ENCODE measurements around the gene CREB3L1. TPM values are rescaled to one million over a fixed set of nuclear protein-coding genes. Genes with fewer than 3 reads are reported as not detected.

Gene CREB3L1
- total and polyA plus RNA-seq, 7 donors, result 0.66 to 63.1 (median 7.2) TPM

GRCh38 chr11:46361283-46362155 lies 84.1 kb downstream of the CREB3L1 start:
- peak overlapping the region; percentile 79 to 88 (median 82) for H3K27ac ChIP-seq
- intact Hi-C loops (cut with DNase I), result no loop called here
- H3K4me1 ChIP-seq, result peaks cover 0 to 35% (median 33%) of the 10 kb centered on the region in 4 donors
- H3K9me3 ChIP-seq, result no peaks in the 10 kb centered on the region
- H3K36me3 ChIP-seq, result no peaks in the 10 kb centered on the region
- TF ChIP-seq CTCF (IDR thresholded peaks at IDR 0.05), result no peak
- peak in 1 of 2 donors; percentile 26 for TF ChIP-seq POLR2A (IDR thresholded peaks at IDR 0.05)
- peak; percentile 39 to 66 (median 53) for TF ChIP-seq POLR2AphosphoS5 (IDR thresholded peaks at IDR 0.05)
- no peak for TF ChIP-seq EP300 (IDR thresholded peaks at IDR 0.05)
- no peaks in the 10 kb centered on the region for H3K27me3 ChIP-seq
- peak; percentile 87 for DNase-seq
- peak overlapping the region; percentile 37 to 54 (median 46) for H3K4me3 ChIP-seq
- WGBS, 2 donors, result 29 to 72% methylated on average over 26 of the region's 26 CpGs

GRCh38 chr11:46362156-46363030 lies 84.9 kb downstream of the CREB3L1 start:
- Histone ChIP-seq H3K27me3 (no peaks in the 10 kb centered on the region), H3K9me3 (no peaks in the 10 kb centered on the region), H3K27ac (peak overlapping the region; percentile 79 to 88 (median 82)), H3K36me3 (no peaks in the 10 kb centered on the region), H3K4me1 (peaks cover 0 to 41% (median 37%) of the 10 kb centered on the region in 4 donors), H3K4me3 (peak overlapping the region; percentile 37 to 54 (median 46))
- TF ChIP-seq POLR2AphosphoS5 (IDR thresholded peaks at IDR 0.05), result no peak
- TF ChIP-seq CTCF (IDR thresholded peaks at IDR 0.05), result no peak
- TF ChIP-seq POLR2A (IDR thresholded peaks at IDR 0.05), result no peak
- no peak for TF ChIP-seq EP300 (IDR thresholded peaks at IDR 0.05)
- WGBS, 2 donors, result 75 to 91% methylated on average over 20 of the region's 20 CpGs
- no peak for DNase-seq
- intact Hi-C loops (cut with DNase I), result no loop called here

- TF ChIP-seq CTCF (IDR thresholded peaks at IDR 0.05) (no peak), POLR2A (IDR thresholded peaks at IDR 0.05) (no peak), POLR2AphosphoS5 (IDR thresholded peaks at IDR 0.05) (no peak), EP300 (IDR thresholded peaks at IDR 0.05) (no peak)
- intact Hi-C loops (cut with DNase I), result no loop called here
- Histone ChIP-seq H3K36me3 (peaks cover 0 to 1% (median under 1%) of the 10 kb centered on the region in 4 donors), H3K4me1 (peaks cover 0 to 47% (median 43%) of the 10 kb centered on the region in 4 donors), H3K27me3 (no peaks in the 10 kb centered on the region), H3K9me3 (no peaks in the 10 kb centered on the region), H3K27ac (peak overlapping the region; percentile 79 to 88 (median 82)), H3K4me3 (no peak overlapping the region)
- WGBS, 2 donors, result 69 to 75% methylated on average over 9 of the region's 9 CpGs
- DNase-seq, result no peak
Observed at GRCh38 chr11:46363031-46363407, 85.6 kb downstream of the CREB3L1 start.

- intact Hi-C loops (cut with DNase I), result no loop called here
- no peak for TF ChIP-seq CTCF (IDR thresholded peaks at IDR 0.05)
- TF ChIP-seq POLR2AphosphoS5 (IDR thresholded peaks at IDR 0.05), result peak in 2 of 4 donors; percentile 9 to 26
- no peak overlapping the region for H3K4me3 ChIP-seq
- H3K27ac ChIP-seq, result peak overlapping the region; percentile 79 to 88 (median 82)
- peaks cover 0 to 7% (median 3%) of the 10 kb centered on the region in 4 donors for H3K36me3 ChIP-seq
- H3K27me3 ChIP-seq, result no peaks in the 10 kb centered on the region
- no peak for DNase-seq
- peaks cover 0 to 47% (median 43%) of the 10 kb centered on the region in 4 donors for H3K4me1 ChIP-seq
- no peaks in the 10 kb centered on the region for H3K9me3 ChIP-seq
- WGBS, 2 donors, result 88% methylated on average over 21 of the region's 21 CpGs
Observed at GRCh38 chr11:46363455-46364005, 86.1 kb downstream of the CREB3L1 start.

All from sigmoid colon (tissue), 7 donors.